ENCODE results near the gene LDHA. TPM values are rescaled to one million over a fixed set of nuclear protein-coding genes. Genes with fewer than 3 reads are reported as not detected.

Gene LDHA
- total RNA-seq, 1 experiment from 2014 or later, result 711 TPM

DNA sequence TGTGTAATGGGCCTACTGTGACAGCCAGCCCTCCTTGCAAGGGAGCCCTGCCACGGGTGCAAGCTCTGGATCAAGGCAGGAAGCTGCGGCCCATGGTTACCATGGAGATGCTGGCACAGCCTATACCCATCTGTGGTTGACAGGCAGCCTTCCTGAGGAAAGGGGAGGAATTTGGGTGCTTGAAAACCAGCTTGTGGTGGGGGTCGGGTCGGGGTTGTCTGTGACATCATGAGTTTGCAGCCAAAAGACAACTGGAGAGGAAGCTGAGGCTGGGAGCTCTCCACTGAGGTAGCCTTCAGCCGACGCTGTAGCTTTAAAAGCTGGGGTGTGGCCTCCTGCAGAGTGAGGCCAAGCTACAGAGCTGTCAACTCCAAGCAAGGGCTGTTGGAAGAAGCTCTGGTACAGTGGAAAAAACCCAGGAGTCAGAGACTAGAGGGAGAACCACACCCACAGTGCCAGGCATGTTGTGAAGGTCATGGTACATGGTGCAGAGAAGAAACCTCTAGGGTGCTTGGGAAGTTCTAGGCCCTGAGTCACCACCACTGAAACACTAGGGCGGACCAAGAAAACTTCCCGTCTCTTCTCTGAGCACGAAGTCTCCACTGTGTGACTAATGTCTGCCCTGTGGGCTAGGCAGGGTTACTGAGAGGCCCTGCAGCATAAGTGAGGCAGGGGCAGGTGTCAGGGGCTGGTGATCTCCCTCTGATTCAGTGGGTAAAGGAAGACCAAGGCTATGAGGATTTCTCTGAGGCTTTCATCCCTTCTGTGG is 10.8 kb upstream of the LDHA start:
- Histone ChIP-seq H3K4me2 (ENCODE audit: low read depth, low read length, poor library complexity, severe bottlenecking) (no peak overlapping the region), H3K4me3 (ENCODE audit: low read length) (no peak overlapping the region), H3K9me3 (ENCODE audit: low read length) (no peaks in the 10 kb centered on the region), H3K36me3 (ENCODE audit: insufficient read depth, low read length) (no peaks in the 10 kb centered on the region), H4K20me1 (ENCODE audit: insufficient read depth, low read depth, low read length) (no peaks in the 10 kb centered on the region), H3K27ac (ENCODE audit: low read length) (no peak overlapping the region), H3K9me2 (replicated peaks; ENCODE audit: insufficient read depth, low read length) (no peaks in the 10 kb centered on the region), H3K9ac (ENCODE audit: low read length) (peak overlapping the region; percentile 27; the same call in 1 of the 2 replicates), H3K27me3 (ENCODE audit: low read length) (no peaks in the 10 kb centered on the region), H2AFZ (ENCODE audit: low read length) (peak overlapping the region; percentile 90; the same call in 1 of the 2 replicates), H3K79me2 (ENCODE audit: low read length) (no peaks in the 10 kb centered on the region), H3K4me1 (ENCODE audit: low read length) (peaks cover 4% of the 10 kb centered on the region; the same call in 1 of the 2 replicates)
- no peak for DNase-seq

DNA sequence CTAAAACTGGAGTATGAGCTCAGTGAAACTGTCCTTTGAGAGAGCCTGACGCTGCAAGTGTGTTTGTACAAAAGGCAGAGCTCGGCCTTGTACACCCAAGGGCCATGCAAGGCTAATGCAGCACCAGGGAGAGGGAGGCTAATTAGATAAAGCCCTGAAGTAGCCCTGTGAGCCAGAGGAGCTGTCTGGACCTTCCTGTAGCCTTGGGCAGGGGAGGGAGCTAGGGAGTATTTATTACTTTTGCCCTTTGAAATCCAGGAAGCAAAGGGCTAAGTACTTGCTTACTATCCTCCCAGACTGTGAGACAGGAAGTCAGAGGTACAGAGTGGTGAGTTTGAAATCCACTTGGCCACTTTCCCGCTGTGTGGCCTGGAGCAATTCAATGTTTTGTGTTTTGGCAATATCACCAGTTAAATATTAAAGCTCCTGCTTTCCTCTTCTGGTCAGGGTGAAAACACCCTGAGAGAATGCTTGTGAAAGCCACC is 10.2 kb upstream of the LDHA start:
- H3K9ac ChIP-seq (ENCODE audit: low read length), result peak overlapping the region; percentile 27; the same call in 1 of the 2 replicates
- no peaks in the 10 kb centered on the region for H3K9me3 ChIP-seq (ENCODE audit: low read length)
- H4K20me1 ChIP-seq (ENCODE audit: insufficient read depth, low read depth, low read length), result no peaks in the 10 kb centered on the region
- H3K27ac ChIP-seq (ENCODE audit: low read length), result no peak overlapping the region
- no peaks in the 10 kb centered on the region for H3K9me2 ChIP-seq (replicated peaks; ENCODE audit: insufficient read depth, low read length)
- H3K4me2 ChIP-seq (ENCODE audit: low read depth, low read length, poor library complexity, severe bottlenecking), result no peak overlapping the region
- no peaks in the 10 kb centered on the region for H3K27me3 ChIP-seq (ENCODE audit: low read length)
- H3K4me1 ChIP-seq (ENCODE audit: low read length), result peaks cover 4% of the 10 kb centered on the region; the same call in 1 of the 2 replicates
- H3K79me2 ChIP-seq (ENCODE audit: low read length), result no peaks in the 10 kb centered on the region
- H2AFZ ChIP-seq (ENCODE audit: low read length), result peak overlapping the region; percentile 90; the same call in 1 of the 2 replicates
- no peak overlapping the region for H3K4me3 ChIP-seq (ENCODE audit: low read length)
- no peaks in the 10 kb centered on the region for H3K36me3 ChIP-seq (ENCODE audit: insufficient read depth, low read length)
- no peak for DNase-seq

DNA sequence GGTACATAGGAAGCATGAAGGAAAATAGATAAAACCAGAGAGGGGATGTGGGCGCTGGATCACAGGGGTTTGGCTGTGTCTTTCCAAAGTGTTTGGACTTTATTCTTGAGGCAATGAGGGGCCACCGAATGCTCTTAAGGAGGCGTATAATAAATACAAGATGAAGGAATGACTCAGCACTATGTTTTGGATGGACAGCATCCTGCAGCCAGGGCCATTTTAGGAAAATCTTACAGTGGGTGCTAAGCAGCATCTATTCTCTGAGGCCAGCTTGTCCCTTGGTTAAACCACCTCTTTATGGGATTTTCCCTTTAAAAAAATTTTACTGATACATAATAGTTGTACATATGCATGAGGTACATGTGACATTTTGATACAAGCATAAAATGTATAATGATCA is 4.3 kb upstream of the LDHA start:
- no peaks in the 10 kb centered on the region for H3K9me3 ChIP-seq (ENCODE audit: low read length)
- H2AFZ ChIP-seq (ENCODE audit: low read length), result no peak overlapping the region
- H3K36me3 ChIP-seq (ENCODE audit: insufficient read depth, low read length), result no peaks in the 10 kb centered on the region; the same call in 1 of the 2 replicates
- no peaks in the 10 kb centered on the region for H3K9me2 ChIP-seq (replicated peaks; ENCODE audit: insufficient read depth, low read length)
- no peak overlapping the region for H3K27ac ChIP-seq (ENCODE audit: low read length)
- H3K4me1 ChIP-seq (ENCODE audit: low read length), result peaks cover 7% of the 10 kb centered on the region
- no peak for DNase-seq
- no peak overlapping the region for H3K4me3 ChIP-seq (ENCODE audit: low read length)
- H3K9ac ChIP-seq (ENCODE audit: low read length), result no peak overlapping the region
- H3K27me3 ChIP-seq (ENCODE audit: low read length), result no peaks in the 10 kb centered on the region
- peaks cover 3% of the 10 kb centered on the region; the same call in 1 of the 2 replicates for H4K20me1 ChIP-seq (ENCODE audit: insufficient read depth, low read depth, low read length)
- H3K79me2 ChIP-seq (ENCODE audit: low read length), result peaks cover 13% of the 10 kb centered on the region
- H3K4me2 ChIP-seq (ENCODE audit: low read depth, low read length, poor library complexity, severe bottlenecking), result no peak overlapping the region

DNA sequence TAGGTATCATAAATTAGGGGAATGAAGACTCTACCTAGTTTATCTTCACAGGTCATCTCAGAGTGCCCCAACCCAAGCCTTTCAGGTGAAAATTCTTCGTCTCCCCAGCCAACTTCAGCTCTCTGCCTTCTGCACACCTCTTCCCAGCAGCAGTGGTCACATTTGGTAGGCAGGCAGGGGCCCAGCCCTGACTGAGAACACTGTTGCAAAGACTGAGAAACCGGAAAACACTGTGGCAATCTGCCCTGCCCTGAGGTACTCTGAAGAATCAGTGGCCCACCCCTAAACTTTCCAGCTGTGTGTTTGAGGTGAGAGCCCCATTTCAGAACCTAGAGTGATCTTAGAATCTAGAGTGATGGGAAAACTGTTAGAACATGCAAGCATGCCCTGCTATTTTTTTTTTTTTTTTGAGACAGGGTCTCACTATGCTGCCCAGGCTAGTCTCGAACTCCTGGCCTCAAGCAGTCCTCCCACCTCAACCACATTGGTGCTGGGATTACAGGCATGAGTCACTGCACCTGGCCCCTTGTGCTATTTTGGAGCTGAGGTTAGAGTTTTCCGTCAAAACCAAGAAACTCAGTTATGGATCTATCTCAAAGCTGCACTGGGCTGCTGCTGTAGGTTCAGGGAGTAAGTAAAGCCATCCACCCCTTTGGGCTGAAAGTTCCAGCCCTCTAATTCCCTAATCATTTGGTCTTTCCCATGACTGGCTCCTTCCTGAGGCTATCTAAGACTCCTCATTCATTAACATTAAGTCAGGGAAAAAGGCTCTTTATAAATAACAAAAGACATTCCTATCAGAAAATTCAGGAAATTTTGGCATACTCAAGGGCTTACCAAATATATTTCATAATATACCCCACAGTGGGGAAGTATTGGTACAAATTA is 1.7 kb upstream of the LDHA start:
- Histone ChIP-seq H3K4me1 (ENCODE audit: low read length) (peaks cover 17% of the 10 kb centered on the region), H3K9me2 (replicated peaks; ENCODE audit: insufficient read depth, low read length) (no peaks in the 10 kb centered on the region), H3K9me3 (ENCODE audit: low read length) (no peaks in the 10 kb centered on the region), H3K27me3 (ENCODE audit: low read length) (no peaks in the 10 kb centered on the region), H3K36me3 (ENCODE audit: insufficient read depth, low read length) (peaks cover 15% of the 10 kb centered on the region), H3K4me3 (ENCODE audit: low read length) (no peak overlapping the region), H2AFZ (ENCODE audit: low read length) (no peak overlapping the region), H3K9ac (ENCODE audit: low read length) (no peak overlapping the region), H3K4me2 (ENCODE audit: low read depth, low read length, poor library complexity, severe bottlenecking) (no peak overlapping the region), H4K20me1 (ENCODE audit: insufficient read depth, low read depth, low read length) (peaks cover 25% of the 10 kb centered on the region), H3K79me2 (ENCODE audit: low read length) (peaks cover 35% of the 10 kb centered on the region), H3K27ac (ENCODE audit: low read length) (no peak overlapping the region)
- DNase-seq, result no peak

DNA sequence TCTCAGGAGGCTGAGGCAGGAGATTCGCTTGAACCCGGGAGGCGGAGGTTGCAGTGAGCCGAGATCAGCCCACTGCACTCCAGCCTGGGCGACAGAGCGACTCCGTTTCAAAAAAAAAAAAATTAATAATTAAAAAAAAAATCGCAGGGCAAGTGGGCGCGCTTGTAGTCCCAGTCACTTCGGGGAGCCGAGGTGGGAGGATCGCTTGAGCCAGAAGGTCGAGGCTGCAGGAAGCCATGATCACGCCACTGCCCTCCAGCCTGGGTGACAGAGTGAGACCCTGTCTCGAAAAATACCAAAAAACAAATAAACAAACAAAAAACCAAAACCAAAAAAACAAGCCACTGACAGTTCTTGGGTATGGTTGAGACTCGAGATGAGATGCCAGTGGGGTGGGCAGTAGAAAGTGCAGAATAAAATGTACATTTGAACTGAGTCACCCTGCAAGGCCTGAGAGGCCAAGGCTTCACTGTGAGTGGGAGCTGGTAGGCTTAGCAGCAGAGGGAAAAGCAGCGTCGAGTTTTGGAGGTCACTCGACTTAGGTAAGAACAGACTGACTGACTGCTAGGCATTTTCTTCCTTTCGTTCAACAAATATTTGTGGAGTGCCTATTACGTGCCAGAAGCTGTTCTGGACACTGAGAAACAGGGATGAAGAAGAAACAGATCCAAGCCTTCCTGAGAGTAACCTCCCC is 635 bp upstream of the LDHA start:
- Histone ChIP-seq H3K9me3 (ENCODE audit: low read length) (no peaks in the 10 kb centered on the region), H3K9ac (ENCODE audit: low read length) (peak overlapping the region; percentile 97), H4K20me1 (ENCODE audit: insufficient read depth, low read depth, low read length) (peaks cover 32% of the 10 kb centered on the region), H2AFZ (ENCODE audit: low read length) (peak overlapping the region; percentile 74), H3K4me1 (ENCODE audit: low read length) (peaks cover 17% of the 10 kb centered on the region), H3K4me2 (ENCODE audit: low read depth, low read length, poor library complexity, severe bottlenecking) (peak overlapping the region; percentile 83), H3K79me2 (ENCODE audit: low read length) (peaks cover 41% of the 10 kb centered on the region), H3K27me3 (ENCODE audit: low read length) (no peaks in the 10 kb centered on the region), H3K9me2 (replicated peaks; ENCODE audit: insufficient read depth, low read length) (no peaks in the 10 kb centered on the region), H3K36me3 (ENCODE audit: insufficient read depth, low read length) (peaks cover 23% of the 10 kb centered on the region), H3K4me3 (ENCODE audit: low read length) (peak overlapping the region; percentile 82), H3K27ac (ENCODE audit: low read length) (peak overlapping the region; percentile 41; the same call in 1 of the 2 replicates)
- no peak for DNase-seq

DNA sequence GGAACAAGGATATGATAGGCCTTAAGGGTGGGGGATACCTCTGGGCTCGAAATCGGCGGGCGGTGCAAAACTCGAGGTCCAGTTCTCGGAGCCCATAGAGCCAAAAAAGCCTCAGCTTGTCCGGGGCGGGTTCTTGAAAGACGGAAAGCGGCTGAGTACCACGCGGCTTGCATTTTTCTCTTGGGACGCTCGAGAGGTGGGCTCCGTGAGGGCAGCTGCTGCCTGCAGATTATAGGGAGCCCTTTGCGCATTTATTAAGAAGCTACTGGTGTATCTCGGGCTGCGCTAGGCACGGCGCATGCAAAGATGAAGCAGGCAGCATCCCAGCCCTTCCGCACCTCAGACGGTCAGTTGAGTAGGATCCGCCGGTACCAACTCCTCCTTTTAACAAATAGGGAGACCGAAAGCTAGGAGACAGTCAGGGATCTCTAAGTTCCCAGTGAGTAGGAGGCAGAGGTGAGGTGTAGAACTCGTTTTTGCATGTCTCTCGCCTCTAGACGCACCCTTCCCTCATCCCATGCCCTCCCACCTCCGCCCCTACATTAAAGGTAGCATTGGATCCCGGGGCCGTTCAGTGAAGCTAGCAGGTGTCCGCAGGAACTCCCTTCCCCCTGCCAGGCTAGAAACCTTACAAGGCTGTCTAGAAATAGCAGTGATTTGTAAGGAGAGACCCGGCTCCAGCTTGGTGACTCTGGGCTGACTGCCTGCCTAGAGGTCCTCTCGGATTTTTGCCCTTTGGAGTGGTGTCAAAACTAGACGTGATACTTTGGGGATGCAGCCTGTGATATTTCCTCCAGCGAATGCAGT is 768 bp downstream of the LDHA start:
- peak overlapping the region; percentile 97 for H3K9ac ChIP-seq (ENCODE audit: low read length)
- H3K27ac ChIP-seq (ENCODE audit: low read length), result peak overlapping the region; percentile 89
- peaks cover 47% of the 10 kb centered on the region for H3K79me2 ChIP-seq (ENCODE audit: low read length)
- no peaks in the 10 kb centered on the region for H3K9me2 ChIP-seq (replicated peaks; ENCODE audit: insufficient read depth, low read length)
- peak overlapping the region; percentile 82 for H3K4me3 ChIP-seq (ENCODE audit: low read length)
- no peaks in the 10 kb centered on the region for H3K9me3 ChIP-seq (ENCODE audit: low read length)
- peaks cover 17% of the 10 kb centered on the region for H3K4me1 ChIP-seq (ENCODE audit: low read length)
- no peak overlapping the region for H2AFZ ChIP-seq (ENCODE audit: low read length)
- H4K20me1 ChIP-seq (ENCODE audit: insufficient read depth, low read depth, low read length), result peaks cover 46% of the 10 kb centered on the region
- peak; percentile 78 for DNase-seq
- peaks cover 37% of the 10 kb centered on the region for H3K36me3 ChIP-seq (ENCODE audit: insufficient read depth, low read length)
- no peaks in the 10 kb centered on the region for H3K27me3 ChIP-seq (ENCODE audit: low read length)
- peak overlapping the region; percentile 83 for H3K4me2 ChIP-seq (ENCODE audit: low read depth, low read length, poor library complexity, severe bottlenecking)

DNA sequence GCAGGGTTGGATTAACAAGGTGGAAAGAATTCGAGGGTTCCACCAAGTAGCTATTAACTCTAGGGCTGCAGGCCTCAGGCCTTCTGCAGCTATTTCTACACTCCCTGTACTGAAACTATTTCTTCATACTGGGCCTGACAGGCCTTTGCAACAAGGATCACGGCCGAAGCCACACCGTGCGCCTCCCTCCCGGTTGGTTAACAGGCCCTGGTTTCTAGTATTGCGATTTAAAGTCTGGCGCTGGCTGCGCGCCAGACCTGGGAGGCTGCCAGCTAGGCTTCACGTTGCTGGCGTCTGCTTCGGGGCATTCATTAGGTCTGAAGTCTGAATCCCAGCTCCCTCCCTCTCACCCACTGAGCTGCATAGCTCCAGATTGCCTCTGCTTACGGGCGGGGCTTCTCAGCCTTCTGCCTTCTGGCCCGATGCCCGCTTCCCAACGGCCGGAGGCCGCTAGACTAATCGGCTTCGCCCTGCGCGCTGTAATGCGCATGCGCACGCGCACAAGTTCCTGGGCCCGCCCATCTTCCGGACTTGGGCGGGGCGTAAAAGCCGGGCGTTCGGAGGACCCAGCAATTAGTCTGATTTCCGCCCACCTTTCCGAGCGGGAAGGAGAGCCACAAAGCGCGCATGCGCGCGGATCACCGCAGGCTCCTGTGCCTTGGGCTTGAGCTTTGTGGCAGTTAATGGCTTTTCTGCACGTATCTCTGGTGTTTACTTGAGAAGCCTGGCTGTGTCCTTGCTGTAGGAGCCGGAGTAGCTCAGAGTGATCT is 1.6 kb downstream of the LDHA start:
- Histone ChIP-seq H4K20me1 (ENCODE audit: insufficient read depth, low read depth, low read length) (peaks cover 47% of the 10 kb centered on the region), H2AFZ (ENCODE audit: low read length) (no peak overlapping the region), H3K9ac (ENCODE audit: low read length) (peak overlapping the region; percentile 97), H3K9me3 (ENCODE audit: low read length) (no peaks in the 10 kb centered on the region), H3K27ac (ENCODE audit: low read length) (peak overlapping the region; percentile 89), H3K4me2 (ENCODE audit: low read depth, low read length, poor library complexity, severe bottlenecking) (peak overlapping the region; percentile 83), H3K9me2 (replicated peaks; ENCODE audit: insufficient read depth, low read length) (no peaks in the 10 kb centered on the region), H3K4me3 (ENCODE audit: low read length) (peak overlapping the region; percentile 82), H3K36me3 (ENCODE audit: insufficient read depth, low read length) (peaks cover 43% of the 10 kb centered on the region), H3K27me3 (ENCODE audit: low read length) (no peaks in the 10 kb centered on the region), H3K79me2 (ENCODE audit: low read length) (peaks cover 47% of the 10 kb centered on the region), H3K4me1 (ENCODE audit: low read length) (peaks cover 17% of the 10 kb centered on the region)
- peak; percentile 99 for DNase-seq
